HG03108 (cell line): ENCODE results near the gene PPP1R36.
"Not testable (repeated sequence)": the region's sequence is repeated elsewhere in the genome, so short reads cannot be mapped to it uniquely, and the experiment has no call there.

Experiments used
- ATAC-seq: cut with Tn5 transposase; IDR thresholded peaks from one replicate; pipeline ENCODE4 v1.9.1; 2021; ENCODE audit warnings: moderate library complexity; ENCODE audit not compliant: unreplicated experiment

The PPP1R36 gene

GRCh38 chr14:64611358-64612020, 61.7 kb downstream of the PPP1R36 start:
- no peak for ATAC-seq

GRCh38 chr14:64612021-64612380, 62.2 kb downstream of the PPP1R36 start:
- ATAC-seq, result no peak

- ATAC-seq, result no peak
Measured at GRCh38 chr14:64612971-64613666, 63.4 kb downstream of the PPP1R36 start.

GRCh38 chr14:64614166-64614565, 64.4 kb downstream of the PPP1R36 start:
- ATAC-seq, result no peak

DNA sequence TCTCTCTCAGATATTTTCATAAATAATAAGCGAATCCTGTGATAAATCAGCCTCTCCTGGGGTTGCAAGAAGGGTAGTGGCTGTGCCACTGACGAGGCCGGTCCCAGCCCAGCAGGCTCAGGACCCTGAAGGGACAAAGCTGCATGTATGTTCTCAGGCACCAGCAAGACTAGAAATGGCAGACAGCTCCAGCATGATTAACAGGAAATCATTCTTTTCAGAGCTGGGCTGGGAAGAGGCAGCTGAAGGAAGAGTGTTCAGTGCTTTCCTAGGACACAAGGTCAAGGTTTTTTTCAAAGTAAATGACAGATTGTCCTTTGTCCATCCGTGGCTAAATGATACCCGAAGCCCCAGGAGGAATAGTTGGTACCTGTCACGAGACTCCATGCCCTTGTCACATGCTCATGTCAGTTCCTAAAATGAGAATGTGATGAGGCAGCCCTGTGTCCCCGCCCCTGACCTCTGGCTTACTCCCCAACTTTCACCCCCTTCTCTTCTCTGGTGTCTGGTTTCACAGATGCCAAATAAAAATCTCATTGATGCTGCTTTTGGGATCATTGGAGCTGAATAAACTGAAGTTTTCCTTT, 65.1 kb downstream of the PPP1R36 start:
- no peak for ATAC-seq

- not testable (repeated sequence) for ATAC-seq
Measured at GRCh38 chr14:64617872-64618408, 68.2 kb downstream of the PPP1R36 start.

DNA sequence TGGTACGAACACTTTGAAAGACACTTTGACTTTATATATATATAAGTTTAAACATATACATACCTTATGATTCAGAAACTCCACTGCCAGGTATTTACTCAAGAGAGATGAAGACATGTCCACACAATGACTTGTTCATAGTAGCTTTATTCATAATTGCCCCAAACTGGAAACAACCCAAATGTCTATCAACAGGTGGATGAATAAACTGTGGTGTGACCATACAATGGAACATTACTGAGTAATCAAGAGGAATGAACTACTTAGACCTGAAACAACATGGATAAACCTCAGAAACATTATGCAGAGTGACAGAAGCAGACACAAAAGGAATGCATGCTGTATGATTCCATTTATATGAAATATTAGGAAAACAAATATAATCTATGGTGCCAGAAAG, 71.1 kb downstream of the PPP1R36 start:
- ATAC-seq, result no peak

DNA sequence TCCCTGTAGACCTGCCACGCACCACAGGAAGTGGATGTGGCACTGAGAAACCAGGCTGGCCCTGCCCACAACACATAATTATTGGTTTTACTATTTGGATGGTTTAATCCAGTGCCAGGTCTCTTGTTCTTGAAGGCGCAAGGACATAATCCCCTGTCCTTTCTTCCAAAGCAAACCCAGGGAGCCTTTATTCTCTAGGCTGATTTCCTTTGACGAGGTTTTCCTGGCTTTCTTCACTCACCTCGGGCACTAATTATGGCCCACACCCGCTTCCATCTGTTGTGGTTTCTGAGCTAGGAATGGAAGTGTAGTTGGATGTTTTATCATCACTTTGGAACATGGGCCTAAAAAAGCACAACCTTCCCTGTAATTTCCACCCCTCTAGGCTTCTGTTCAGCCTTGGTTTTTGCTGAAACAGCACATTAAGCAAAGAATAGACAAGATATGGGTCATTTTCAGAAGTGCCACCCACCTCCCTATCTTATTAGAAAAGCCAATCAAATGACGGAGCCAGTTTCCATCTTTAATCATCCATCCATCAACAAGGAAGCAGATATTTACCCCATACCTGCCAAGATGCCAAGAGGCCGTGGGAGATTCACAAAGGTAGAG, 73.9 kb downstream of the PPP1R36 start:
- ATAC-seq, result no peak

DNA sequence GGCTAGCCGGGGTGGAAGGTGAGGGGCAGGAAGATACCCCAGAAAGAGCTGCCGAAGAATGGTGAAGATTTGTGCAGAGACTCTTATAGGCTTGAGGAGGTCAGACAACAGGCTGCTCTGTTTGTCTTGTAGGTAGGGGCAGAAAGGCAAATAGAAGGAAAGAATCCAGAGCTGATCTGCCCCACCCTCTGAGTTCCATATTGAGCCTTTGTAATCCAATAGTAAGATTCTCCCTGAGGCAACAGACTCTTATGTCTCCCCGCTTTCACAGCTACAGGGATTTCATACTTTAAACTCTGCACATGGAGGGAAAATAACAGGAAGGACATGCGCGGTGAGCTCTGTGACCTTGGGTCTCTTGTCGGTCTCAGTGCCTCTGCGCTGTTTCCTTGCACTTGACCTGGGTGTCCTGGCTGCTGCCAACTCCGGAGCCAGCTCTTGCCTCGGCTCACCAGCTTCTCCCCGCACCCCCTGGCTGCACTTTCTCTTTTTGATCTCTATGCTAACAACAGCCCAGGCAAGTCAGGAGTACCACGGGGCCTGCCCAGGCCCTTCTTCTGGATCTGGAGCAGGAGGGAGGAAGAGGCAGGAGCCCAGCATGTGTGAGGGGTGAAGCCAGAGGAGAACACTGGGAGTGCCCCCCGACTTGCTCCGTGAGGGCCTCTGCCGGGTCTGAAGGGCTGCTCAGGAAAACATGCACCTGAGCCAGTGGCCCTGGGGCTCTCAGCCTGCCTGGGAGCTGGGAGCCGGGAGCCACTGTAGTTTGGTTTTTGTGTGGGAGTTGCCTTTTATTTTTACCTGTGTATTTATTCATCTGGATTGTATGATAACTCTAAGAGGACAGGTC, 75.8 kb downstream of the PPP1R36 start:
- no peak for ATAC-seq

- no peak for ATAC-seq
Measured at GRCh38 chr14:64628940-64629408, 79.2 kb downstream of the PPP1R36 start.

DNA sequence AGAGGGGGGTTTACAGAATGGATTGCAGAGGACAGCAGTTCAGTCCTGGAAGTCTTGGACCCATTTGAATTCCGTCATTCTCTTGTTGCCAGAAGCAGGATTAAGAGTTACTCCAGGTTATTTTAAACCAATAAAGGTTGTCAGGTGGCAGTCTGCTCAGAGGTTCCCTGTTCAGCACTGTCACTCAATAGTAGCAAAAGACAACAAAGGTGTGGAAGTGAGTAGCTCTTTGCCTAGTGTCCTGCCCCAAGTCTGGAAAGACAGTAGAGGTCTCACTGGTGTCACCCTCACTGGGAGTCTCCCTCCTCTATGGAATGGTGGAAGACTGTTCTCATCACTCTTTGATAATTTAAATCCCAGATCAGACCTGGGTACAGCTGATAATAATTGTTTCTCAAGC, 81.0 kb downstream of the PPP1R36 start:
- no peak for ATAC-seq

- ATAC-seq, result not testable (repeated sequence)
Measured at GRCh38 chr14:64631222-64631621, 81.5 kb downstream of the PPP1R36 start.

GRCh38 chr14:64632056-64632455, 82.3 kb downstream of the PPP1R36 start:
- ATAC-seq, result no peak

DNA sequence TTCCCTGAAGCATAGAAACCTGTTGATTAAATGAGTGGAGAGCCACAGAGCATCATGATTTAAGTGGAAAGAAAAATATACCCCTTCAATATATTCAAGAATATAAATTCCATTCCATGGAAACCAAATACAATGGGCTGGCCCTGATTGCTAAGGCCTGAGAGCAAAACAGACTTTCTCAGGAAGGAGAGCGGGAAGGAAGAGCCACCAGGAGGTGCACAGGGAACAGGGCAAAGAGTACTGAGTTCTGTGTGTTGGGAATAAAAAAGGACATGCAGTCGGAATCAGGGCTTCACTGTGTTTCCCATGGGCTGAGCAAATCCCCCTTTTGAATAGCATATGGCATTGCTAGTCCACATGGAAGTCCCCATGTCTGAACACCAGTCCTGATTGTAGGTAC, 84.8 kb downstream of the PPP1R36 start:
- no peak for ATAC-seq

DNA sequence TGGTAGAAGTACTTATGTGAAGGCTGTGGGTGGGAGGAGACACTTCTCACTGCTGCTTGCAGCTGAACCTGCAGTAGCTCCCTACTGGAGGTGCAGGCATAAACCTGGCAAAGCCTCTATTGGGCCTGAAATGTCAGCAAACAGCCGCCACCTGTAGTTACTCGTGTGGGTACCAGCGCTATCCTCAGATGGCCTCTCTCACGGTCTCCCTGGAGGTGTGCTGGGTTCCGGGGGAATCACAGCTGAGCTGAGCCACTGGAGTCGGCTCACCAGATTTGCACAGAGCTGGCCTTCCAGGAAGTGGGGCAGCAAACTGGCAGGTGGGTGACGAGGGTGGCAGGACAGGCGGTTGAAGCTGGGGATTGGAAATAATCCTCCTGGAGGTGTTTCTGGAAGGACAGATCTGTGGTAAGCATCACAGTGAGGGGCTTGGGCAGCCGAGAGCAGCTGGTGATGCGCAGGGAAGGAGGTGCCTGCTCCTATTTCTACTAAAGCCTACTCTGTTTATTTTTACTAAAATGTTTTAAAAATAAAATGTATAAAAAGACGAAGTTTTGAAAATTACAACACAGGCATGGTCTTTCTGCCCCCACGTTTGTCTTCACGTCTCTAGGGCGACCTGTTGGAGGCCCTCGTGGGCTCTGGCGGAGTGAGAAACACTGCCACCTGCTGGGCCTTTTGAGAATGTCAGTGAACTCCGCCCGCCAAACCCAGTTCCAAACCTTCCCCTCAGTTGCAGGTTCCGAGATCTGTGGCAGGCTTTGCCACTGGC, 86.6 kb downstream of the PPP1R36 start:
- peak; percentile 52 for ATAC-seq

- no peak for ATAC-seq
Measured at GRCh38 chr14:64636980-64637429, 87.2 kb downstream of the PPP1R36 start.

- ATAC-seq, result no peak
Measured at GRCh38 chr14:64637735-64638473, 88.1 kb downstream of the PPP1R36 start.

DNA sequence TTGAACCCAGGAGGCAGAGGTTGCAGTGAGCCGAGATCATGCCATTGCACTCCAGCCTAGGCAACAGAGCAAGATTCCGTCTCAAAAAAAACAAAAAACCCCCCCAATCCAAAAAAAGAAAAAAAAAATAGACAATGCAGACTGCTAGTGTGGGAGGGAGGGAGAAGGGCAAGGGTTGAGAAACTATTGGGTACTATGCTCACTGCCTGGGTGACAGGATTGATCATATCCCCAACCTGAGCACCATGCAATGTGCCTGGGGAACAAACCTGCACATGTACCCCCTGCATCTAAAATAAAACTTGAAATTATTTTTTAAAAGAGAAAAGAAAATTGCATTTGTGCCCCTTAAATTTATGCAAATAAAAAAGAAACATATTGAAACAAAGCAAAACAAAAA, 88.9 kb downstream of the PPP1R36 start:
- ATAC-seq, result no peak
